IPS-18a (cell line): Measurements from ENCODE around the gene RAPGEF2.
"Not testable (repeated sequence)": the region's sequence is repeated elsewhere in the genome, so short reads cannot be mapped to it uniquely, and the experiment has no call there.

Source experiments
- H3K27ac ChIP-seq: one replicate; pipeline ENCODE4 v1.5.1; 2013; ENCODE audit warnings: low read length
- H3K27me3 ChIP-seq: one replicate; pipeline ENCODE4 v1.6.1; 2013; ENCODE audit warnings: mild to moderate bottlenecking, low read length; ENCODE audit not compliant: control insufficient read depth, insufficient read depth
- H3K36me3 ChIP-seq: one replicate; pipeline ENCODE4 v1.6.1; 2013; ENCODE audit warnings: low read depth, low read length; ENCODE audit not compliant: control insufficient read depth
- H3K4me1 ChIP-seq: one replicate; pipeline ENCODE4 v1.6.1; 2013; ENCODE audit warnings: low read depth, low read length; ENCODE audit not compliant: control insufficient read depth
- H3K4me3 ChIP-seq: one replicate; pipeline ENCODE4 v1.5.1; 2013; ENCODE audit warnings: low read length
- H3K9ac ChIP-seq: one replicate; pipeline ENCODE4 v1.6.1; 2013; ENCODE audit warnings: mild to moderate bottlenecking, low read length, moderate library complexity
- H3K9me3 ChIP-seq: one replicate; pipeline ENCODE4 v1.6.1; 2013; ENCODE audit warnings: low read depth, low read length; ENCODE audit not compliant: control insufficient read depth

Gene RAPGEF2

GRCh38 chr4:159308566-159309340, 205.9 kb downstream of the RAPGEF2 start:
- Histone ChIP-seq H3K4me1 (peaks cover 17% of the 10 kb centered on the region), H3K9ac (no peak overlapping the region), H3K27me3 (no peaks in the 10 kb centered on the region), H3K4me3 (no peak overlapping the region), H3K27ac (no peak overlapping the region), H3K36me3 (no peaks in the 10 kb centered on the region), H3K9me3 (no peaks in the 10 kb centered on the region)

- no peaks in the 10 kb centered on the region for H3K27me3 ChIP-seq
- H3K36me3 ChIP-seq: no peaks in the 10 kb centered on the region
- no peak overlapping the region for H3K4me3 ChIP-seq
- no peak overlapping the region for H3K9ac ChIP-seq
- no peak overlapping the region for H3K27ac ChIP-seq
- H3K9me3 ChIP-seq: no peaks in the 10 kb centered on the region
- H3K4me1 ChIP-seq: peaks cover 21% of the 10 kb centered on the region
These were observed 209.4 kb downstream of the RAPGEF2 start for GRCh38 chr4:159312236-159312635.

GRCh38 chr4:159315879-159316278, 213.0 kb downstream of the RAPGEF2 start:
- H3K27ac ChIP-seq, H3K27me3 ChIP-seq, H3K9me3 ChIP-seq, H3K9ac ChIP-seq, H3K4me1 ChIP-seq, H3K36me3 ChIP-seq, H3K4me3 ChIP-seq: not testable (repeated sequence)

GRCh38 chr4:159317203-159317602, 214.3 kb downstream of the RAPGEF2 start:
- Histone ChIP-seq H3K9ac (no peak overlapping the region), H3K27me3 (no peaks in the 10 kb centered on the region), H3K27ac (no peak overlapping the region), H3K4me3 (no peak overlapping the region), H3K4me1 (peaks cover 3% of the 10 kb centered on the region), H3K36me3 (no peaks in the 10 kb centered on the region), H3K9me3 (no peaks in the 10 kb centered on the region)

GRCh38 chr4:159319027-159319426, 216.1 kb downstream of the RAPGEF2 start:
- Histone ChIP-seq H3K4me1 (peaks cover 3% of the 10 kb centered on the region), H3K9me3 (no peaks in the 10 kb centered on the region), H3K9ac (no peak overlapping the region), H3K27ac (no peak overlapping the region), H3K36me3 (peaks cover 6% of the 10 kb centered on the region), H3K27me3 (no peaks in the 10 kb centered on the region), H3K4me3 (no peak overlapping the region)

GRCh38 chr4:159326480-159326879, 223.6 kb downstream of the RAPGEF2 start:
- no peak overlapping the region for H3K9ac ChIP-seq
- H3K36me3 ChIP-seq: peaks cover 6% of the 10 kb centered on the region
- no peaks in the 10 kb centered on the region for H3K27me3 ChIP-seq
- no peaks in the 10 kb centered on the region for H3K4me1 ChIP-seq
- H3K9me3 ChIP-seq: no peaks in the 10 kb centered on the region
- no peak overlapping the region for H3K27ac ChIP-seq
- H3K4me3 ChIP-seq: no peak overlapping the region

- H3K9ac ChIP-seq: no peak overlapping the region
- H3K4me3 ChIP-seq: no peak overlapping the region
- peaks cover 4% of the 10 kb centered on the region for H3K36me3 ChIP-seq
- no peaks in the 10 kb centered on the region for H3K4me1 ChIP-seq
- no peaks in the 10 kb centered on the region for H3K9me3 ChIP-seq
- no peaks in the 10 kb centered on the region for H3K27me3 ChIP-seq
- no peak overlapping the region for H3K27ac ChIP-seq
These were observed 225.9 kb downstream of the RAPGEF2 start for GRCh38 chr4:159328766-159329165.

- Histone ChIP-seq H3K9me3 (no peaks in the 10 kb centered on the region), H3K4me1 (no peaks in the 10 kb centered on the region), H3K27ac (no peak overlapping the region), H3K4me3 (no peak overlapping the region), H3K27me3 (no peaks in the 10 kb centered on the region), H3K9ac (no peak overlapping the region), H3K36me3 (peaks cover 10% of the 10 kb centered on the region)
These were observed 231.6 kb downstream of the RAPGEF2 start for GRCh38 chr4:159334461-159334860.

GRCh38 chr4:159337041-159337440, 234.2 kb downstream of the RAPGEF2 start:
- Histone ChIP-seq H3K4me3 (no peak overlapping the region), H3K27me3 (no peaks in the 10 kb centered on the region), H3K27ac (no peak overlapping the region), H3K4me1 (no peaks in the 10 kb centered on the region), H3K9ac (no peak overlapping the region), H3K9me3 (no peaks in the 10 kb centered on the region), H3K36me3 (peaks cover 26% of the 10 kb centered on the region)

- Histone ChIP-seq H3K27ac (no peak overlapping the region), H3K9me3 (no peaks in the 10 kb centered on the region), H3K36me3 (peaks cover 53% of the 10 kb centered on the region), H3K27me3 (no peaks in the 10 kb centered on the region), H3K9ac (no peak overlapping the region), H3K4me1 (no peaks in the 10 kb centered on the region), H3K4me3 (no peak overlapping the region)
These were observed 238.6 kb downstream of the RAPGEF2 start for GRCh38 chr4:159341522-159341921.

GRCh38 chr4:159342374-159342773, 239.5 kb downstream of the RAPGEF2 start:
- Histone ChIP-seq H3K4me3 (no peak overlapping the region), H3K4me1 (no peaks in the 10 kb centered on the region), H3K9ac (no peak overlapping the region), H3K36me3 (peaks cover 55% of the 10 kb centered on the region), H3K27me3 (no peaks in the 10 kb centered on the region), H3K9me3 (no peaks in the 10 kb centered on the region), H3K27ac (no peak overlapping the region)

GRCh38 chr4:159343116-159343515, 240.2 kb downstream of the RAPGEF2 start:
- no peak overlapping the region for H3K9ac ChIP-seq
- no peaks in the 10 kb centered on the region for H3K9me3 ChIP-seq

More at GRCh38 chr4:159343116-159343515, 240.2 kb downstream of the RAPGEF2 start:
- H3K4me3 ChIP-seq: no peak overlapping the region
- no peaks in the 10 kb centered on the region for H3K27me3 ChIP-seq
- H3K36me3 ChIP-seq: peaks cover 55% of the 10 kb centered on the region
- no peak overlapping the region for H3K27ac ChIP-seq
- H3K4me1 ChIP-seq: no peaks in the 10 kb centered on the region
